GM21367 (cell line): ENCODE results near the gene NAP1L4.

ENCODE experiments used
- ATAC-seq: cut with Tn5 transposase; IDR thresholded peaks from one replicate; pipeline ENCODE4 v1.9.1; 2021; ENCODE audit not compliant: unreplicated experiment

Gene NAP1L4

GRCh38 chr11:2995893-2996554, 3.9 kb upstream of the NAP1L4 start:
- no peak for ATAC-seq

GRCh38 chr11:2995031-2995561, 3.0 kb upstream of the NAP1L4 start:
- no peak for ATAC-seq

GRCh38 chr11:2994336-2994730, 2.2 kb upstream of the NAP1L4 start:
- ATAC-seq = no peak

- ATAC-seq = no peak
Measured at GRCh38 chr11:2992997-2993325, 832 bp upstream of the NAP1L4 start.

GRCh38 chr11:2991452-2992233, 486 bp downstream of the NAP1L4 start:
- peak; percentile 33 for ATAC-seq

- ATAC-seq = no peak
Measured at GRCh38 chr11:2990617-2991451, 1.3 kb downstream of the NAP1L4 start.

GRCh38 chr11:2989551-2989950, 2.6 kb downstream of the NAP1L4 start:
- ATAC-seq = no peak

- ATAC-seq = no peak
Measured at GRCh38 chr11:2989006-2989405, 3.1 kb downstream of the NAP1L4 start.

GRCh38 chr11:2987881-2988861, 4.0 kb downstream of the NAP1L4 start:
- no peak for ATAC-seq

GRCh38 chr11:2983908-2984307, 8.2 kb downstream of the NAP1L4 start:
- ATAC-seq = no peak

- no peak for ATAC-seq
Measured at GRCh38 chr11:2982214-2982613, 9.9 kb downstream of the NAP1L4 start.

- ATAC-seq = no peak
Measured at GRCh38 chr11:2981130-2981529, 11.0 kb downstream of the NAP1L4 start.

- no peak for ATAC-seq
Measured at GRCh38 chr11:2980168-2980840, 11.8 kb downstream of the NAP1L4 start.

- no peak for ATAC-seq
Measured at GRCh38 chr11:2977113-2977512, 15.0 kb downstream of the NAP1L4 start.

- no peak for ATAC-seq
Measured at GRCh38 chr11:2976294-2977063, 15.7 kb downstream of the NAP1L4 start.

- no peak for ATAC-seq
Measured at GRCh38 chr11:2975594-2975993, 16.5 kb downstream of the NAP1L4 start.

GRCh38 chr11:2974272-2974671, 17.9 kb downstream of the NAP1L4 start:
- ATAC-seq = no peak

- ATAC-seq = no peak
Measured at GRCh38 chr11:2968341-2968900, 23.7 kb downstream of the NAP1L4 start.

GRCh38 chr11:2964782-2965181, 27.3 kb downstream of the NAP1L4 start:
- ATAC-seq = no peak
